Measurements from ENCODE around the gene ARMC9. TPM values are rescaled to one million over a fixed set of nuclear protein-coding genes. Genes with fewer than 3 reads are reported as not detected.
"Not testable (repeated sequence)": the region's sequence is repeated elsewhere in the genome, so short reads cannot be mapped to it uniquely, and the experiment has no call there.

Gene ARMC9
- polyA plus RNA-seq, 3 donors from 2014 or later = 0.94 to 1.1 TPM; not detected in 1

GRCh38 chr2:231348704-231349373, 150.4 kb downstream of the ARMC9 start:
- H3K4me3 Mint-ChIP-seq = no peak overlapping the region
- no peak overlapping the region for H3K27ac Mint-ChIP-seq
- H3K27me3 Mint-ChIP-seq (ENCODE audit: low read depth in 3 of 3) = peaks cover 0 to 14% (median 4%) of the 10 kb centered on the region in 3 donors
- H3K36me3 Mint-ChIP-seq = peaks cover 0 to 4% (median 0%) of the 10 kb centered on the region in 3 donors
- DNase-seq = no peak
- no peaks in the 10 kb centered on the region for H3K9me3 Mint-ChIP-seq
- H3K4me1 Mint-ChIP-seq = no peaks in the 10 kb centered on the region

DNA sequence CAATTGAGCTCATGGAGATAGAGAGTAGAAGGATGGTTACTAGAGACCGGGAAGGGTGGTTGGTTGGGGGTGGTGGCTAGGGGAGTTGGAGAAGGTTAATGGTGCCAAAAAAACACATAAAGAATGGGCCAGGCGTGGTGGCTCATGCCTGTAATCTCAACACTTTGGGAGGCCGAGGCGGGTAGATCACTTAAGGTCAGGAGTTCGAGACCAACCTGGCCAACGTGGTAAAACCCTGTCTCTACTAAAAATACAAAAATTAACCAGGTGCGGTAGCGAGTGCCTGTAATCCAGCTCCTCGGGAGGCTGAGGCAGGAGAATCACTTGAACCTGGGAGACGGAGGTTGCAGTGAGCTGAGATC, 150.9 kb downstream of the ARMC9 start:
- H3K4me1 Mint-ChIP-seq, H3K36me3 Mint-ChIP-seq, H3K27ac Mint-ChIP-seq, H3K4me3 Mint-ChIP-seq, DNase-seq, H3K9me3 Mint-ChIP-seq: not testable (repeated sequence)
- peaks cover 0 to 14% (median 4%) of the 10 kb centered on the region in 3 donors for H3K27me3 Mint-ChIP-seq (ENCODE audit: low read depth in 3 of 3)

DNA sequence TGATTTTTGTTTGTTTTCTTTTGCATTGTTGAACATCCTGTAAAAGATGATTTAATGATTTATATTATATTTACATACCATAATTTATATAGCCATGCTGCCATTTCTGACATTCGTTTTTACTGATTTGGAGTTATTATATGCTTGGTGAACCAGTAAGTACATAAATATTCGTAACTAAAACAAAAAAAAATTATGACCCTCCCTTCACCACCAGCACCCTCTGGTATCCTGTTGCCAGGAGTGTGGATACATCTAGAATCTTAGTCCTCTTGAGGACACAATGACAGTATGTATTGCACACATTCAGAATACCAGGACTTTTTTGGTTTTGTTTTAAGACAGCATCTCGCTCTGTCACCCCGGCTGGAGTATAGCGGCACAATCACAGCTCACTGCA, 153.2 kb downstream of the ARMC9 start:
- H3K36me3 Mint-ChIP-seq = peaks cover 0 to 4% (median 0%) of the 10 kb centered on the region in 3 donors

GRCh38 chr2:231353469-231353868, 155.0 kb downstream of the ARMC9 start:
- Mint-ChIP-seq H3K27me3 (ENCODE audit: low read depth in 3 of 3) (peaks cover 0 to 1% (median 0%) of the 10 kb centered on the region in 3 donors), H3K36me3 (peaks cover 0 to 4% (median 0%) of the 10 kb centered on the region in 3 donors)
- DNase-seq = no peak

More for the DNA sequence above, 153.2 kb downstream of the ARMC9 start:
- H3K4me3 Mint-ChIP-seq = no peak overlapping the region
- no peak for DNase-seq
- H3K9me3 Mint-ChIP-seq = no peaks in the 10 kb centered on the region
- no peak overlapping the region for H3K27ac Mint-ChIP-seq
- no peaks in the 10 kb centered on the region for H3K4me1 Mint-ChIP-seq
- peaks cover 0 to 3% (median 0%) of the 10 kb centered on the region in 3 donors for H3K27me3 Mint-ChIP-seq (ENCODE audit: low read depth in 3 of 3)

GRCh38 chr2:231355508-231356465, 157.4 kb downstream of the ARMC9 start:
- H3K4me3 Mint-ChIP-seq = no peak overlapping the region
- H3K27ac Mint-ChIP-seq = peak overlapping the region in 1 of 6 donors; percentile 28
- peaks cover under 1 to 2% of the 10 kb centered on the region in 2 donors for H3K4me1 Mint-ChIP-seq
- H3K36me3 Mint-ChIP-seq = peaks cover 0 to 4% (median 0%) of the 10 kb centered on the region in 3 donors
- no peak for DNase-seq
- H3K27me3 Mint-ChIP-seq (ENCODE audit: low read depth in 3 of 3) = peaks cover 0 to 1% (median 0%) of the 10 kb centered on the region in 3 donors
- H3K9me3 Mint-ChIP-seq = no peaks in the 10 kb centered on the region

More at GRCh38 chr2:231353469-231353868, 155.0 kb downstream of the ARMC9 start:
- Mint-ChIP-seq H3K27ac (no peak overlapping the region), H3K4me1 (no peaks in the 10 kb centered on the region), H3K4me3 (no peak overlapping the region), H3K9me3 (no peaks in the 10 kb centered on the region)

- no peak overlapping the region for H3K4me3 Mint-ChIP-seq
- no peaks in the 10 kb centered on the region for H3K9me3 Mint-ChIP-seq
- peaks cover 0 to 4% (median 0%) of the 10 kb centered on the region in 3 donors for H3K36me3 Mint-ChIP-seq
- H3K27me3 Mint-ChIP-seq (ENCODE audit: low read depth in 3 of 3) = peaks cover 0 to 1% (median 0%) of the 10 kb centered on the region in 3 donors
- no peak overlapping the region for H3K27ac Mint-ChIP-seq
- peaks cover 7 to 8% of the 10 kb centered on the region in 2 donors for H3K4me1 Mint-ChIP-seq
- DNase-seq = no peak
These were observed 158.0 kb downstream of the ARMC9 start for GRCh38 chr2:231356466-231356844.

DNA sequence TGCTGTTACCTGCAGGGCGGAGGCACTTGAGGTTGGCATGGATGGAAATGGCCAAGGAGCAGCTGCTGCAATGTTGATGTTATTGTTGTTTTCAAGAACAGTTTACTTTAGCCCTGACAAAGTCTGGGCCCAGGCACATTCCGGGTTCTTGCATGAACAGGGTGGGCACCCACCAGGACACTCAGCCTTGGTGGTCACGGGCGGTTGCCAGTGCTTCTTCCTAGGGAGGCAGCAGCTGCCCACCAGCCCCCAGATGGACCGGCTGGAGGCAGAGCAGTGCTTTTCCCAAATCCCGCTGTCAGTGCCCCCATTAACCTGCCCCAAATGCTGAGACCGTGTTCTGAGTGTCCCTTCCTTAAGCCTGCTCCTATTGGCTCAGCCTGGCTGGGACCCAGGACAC, 158.6 kb downstream of the ARMC9 start:
- Mint-ChIP-seq H3K27me3 (ENCODE audit: low read depth in 3 of 3) (peaks cover 0 to 4% (median 0%) of the 10 kb centered on the region in 3 donors), H3K36me3 (peaks cover 0 to 4% (median 0%) of the 10 kb centered on the region in 3 donors), H3K4me3 (no peak overlapping the region), H3K4me1 (peaks cover 13% of the 10 kb centered on the region in 2 donors), H3K9me3 (no peaks in the 10 kb centered on the region), H3K27ac (no peak overlapping the region)
- no peak for DNase-seq

- H3K27ac Mint-ChIP-seq = peak overlapping the region in 3 of 6 donors; percentile 29 to 62 (median 54)
- peaks cover 2 to 7% (median 5%) of the 10 kb centered on the region in 3 donors for H3K27me3 Mint-ChIP-seq (ENCODE audit: low read depth in 3 of 3)
- no peak overlapping the region for H3K4me3 Mint-ChIP-seq
- H3K4me1 Mint-ChIP-seq = peaks cover 21 to 22% of the 10 kb centered on the region in 2 donors
- no peaks in the 10 kb centered on the region for H3K9me3 Mint-ChIP-seq
- peaks cover 0 to 2% (median 0%) of the 10 kb centered on the region in 3 donors for H3K36me3 Mint-ChIP-seq
- no peak for DNase-seq
These were observed 159.5 kb downstream of the ARMC9 start for GRCh38 chr2:231357931-231358330.

DNA sequence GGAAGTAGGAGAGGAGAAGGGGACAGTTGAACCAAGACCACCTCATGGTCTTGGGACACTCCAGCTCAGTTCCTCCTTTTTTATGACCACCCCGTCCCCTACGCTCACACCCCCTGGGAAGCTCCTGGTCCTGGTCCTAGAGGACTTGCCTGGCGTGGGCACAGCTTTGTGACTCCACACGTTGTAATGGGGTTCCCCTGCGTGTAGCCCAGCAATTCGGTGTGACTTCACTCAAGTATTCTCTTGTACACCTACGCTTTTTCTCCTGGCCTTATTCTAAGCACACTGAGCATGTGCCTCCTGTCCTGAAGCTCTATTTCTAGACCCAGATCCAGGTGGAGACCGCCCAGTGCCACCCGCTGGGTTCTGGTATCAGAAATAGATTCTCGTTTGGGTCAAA, 161.0 kb downstream of the ARMC9 start:
- Mint-ChIP-seq H3K27me3 (ENCODE audit: low read depth in 3 of 3) (peaks cover 2 to 7% (median 5%) of the 10 kb centered on the region in 3 donors), H3K36me3 (peaks cover 0 to 3% (median 0%) of the 10 kb centered on the region in 3 donors), H3K4me3 (no peak overlapping the region), H3K4me1 (peaks cover 34 to 37% of the 10 kb centered on the region in 2 donors), H3K9me3 (no peaks in the 10 kb centered on the region), H3K27ac (peak overlapping the region in 5 of 6 donors; percentile 17 to 94 (median 73))
- no peak for DNase-seq

- DNase-seq = no peak
- Mint-ChIP-seq H3K27ac (peak overlapping the region in 5 of 6 donors; percentile 53 to 94 (median 73)), H3K4me1 (peaks cover 37 to 41% of the 10 kb centered on the region in 2 donors), H3K4me3 (no peak overlapping the region), H3K36me3 (peaks cover 0 to 3% (median 0%) of the 10 kb centered on the region in 3 donors), H3K27me3 (ENCODE audit: low read depth in 3 of 3) (peaks cover 2 to 7% (median 5%) of the 10 kb centered on the region in 3 donors), H3K9me3 (no peaks in the 10 kb centered on the region)
These were observed 161.5 kb downstream of the ARMC9 start for GRCh38 chr2:231359948-231360347.

- Mint-ChIP-seq H3K4me1 (peaks cover 40 to 45% of the 10 kb centered on the region in 2 donors), H3K27ac (peak overlapping the region in 5 of 6 donors; percentile 53 to 96 (median 67)), H3K4me3 (no peak overlapping the region), H3K9me3 (no peaks in the 10 kb centered on the region), H3K27me3 (ENCODE audit: low read depth in 3 of 3) (peaks cover 2 to 7% (median 5%) of the 10 kb centered on the region in 3 donors), H3K36me3 (peaks cover 0 to 3% (median 0%) of the 10 kb centered on the region in 3 donors)
- DNase-seq = no peak
These were observed 162.0 kb downstream of the ARMC9 start for GRCh38 chr2:231360401-231360800.

- Mint-ChIP-seq H3K27ac (peak overlapping the region; percentile 85 to 99 (median 95)), H3K4me3 (peak overlapping the region in 1 of 5 donors; percentile 57), H3K9me3 (no peaks in the 10 kb centered on the region), H3K36me3 (peaks cover 0 to 3% (median 0%) of the 10 kb centered on the region in 3 donors), H3K27me3 (ENCODE audit: low read depth in 3 of 3) (peaks cover 2 to 7% (median 5%) of the 10 kb centered on the region in 3 donors), H3K4me1 (peaks cover 40 to 46% of the 10 kb centered on the region in 2 donors)
- no peak for DNase-seq
These were observed 162.5 kb downstream of the ARMC9 start for GRCh38 chr2:231360881-231361371.

DNA sequence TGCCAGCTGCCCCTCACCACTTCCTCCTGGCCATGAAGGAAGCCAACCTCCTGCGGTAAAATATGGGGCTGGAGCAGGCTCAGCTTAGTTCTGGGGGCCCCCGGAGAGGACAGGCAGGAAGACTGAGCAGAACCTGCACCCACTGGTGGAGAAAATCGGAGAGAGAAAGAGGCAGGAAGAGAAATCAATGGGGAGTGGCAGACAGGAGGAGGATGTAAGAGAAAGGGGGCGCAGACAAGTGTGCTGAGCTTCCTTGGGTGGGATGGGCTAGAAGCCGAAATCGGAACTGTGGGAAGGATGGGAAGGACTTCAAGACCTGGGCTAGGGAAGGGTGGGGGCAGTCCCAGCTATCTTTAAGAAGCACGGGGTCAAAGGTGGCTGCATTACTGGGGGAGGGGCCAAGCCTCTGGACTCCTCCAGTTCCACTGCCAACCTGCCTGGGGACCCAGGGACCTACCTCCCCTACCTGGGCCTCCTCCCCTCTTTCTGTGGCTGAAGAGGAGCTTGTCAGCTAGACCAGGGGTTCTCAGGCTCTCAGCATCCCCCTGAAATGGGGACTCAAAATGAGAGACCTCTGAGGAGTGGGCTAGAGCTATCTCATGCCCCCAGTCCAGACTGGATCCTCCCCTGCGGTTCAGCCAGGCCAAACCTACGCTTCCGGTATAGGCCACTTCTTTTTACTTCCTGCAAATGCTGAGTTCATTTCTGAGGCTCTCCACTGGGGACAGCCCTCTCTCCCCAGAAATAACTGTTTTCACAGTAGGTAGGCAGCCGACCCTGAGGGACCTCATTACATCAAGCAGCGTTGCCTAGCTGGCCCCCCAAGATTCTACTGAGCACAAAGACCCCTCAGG, 163.5 kb downstream of the ARMC9 start:
- Mint-ChIP-seq H3K9me3 (no peaks in the 10 kb centered on the region), H3K4me3 (peak overlapping the region; percentile 69 to 84 (median 75)), H3K27me3 (ENCODE audit: low read depth in 3 of 3) (peaks cover 2 to 7% (median 5%) of the 10 kb centered on the region in 3 donors), H3K36me3 (peaks cover 0 to 3% (median 0%) of the 10 kb centered on the region in 3 donors), H3K27ac (peak overlapping the region; percentile 94 to 99 (median 96)), H3K4me1 (peaks cover 40 to 46% of the 10 kb centered on the region in 2 donors)
- peak; percentile 75 to 82 (median 80) for DNase-seq

All from immature natural killer cell (primary cell).